GM18951 (cell line): ENCODE data around the gene GLCE.

Experiments
- POLR2A ChIP-seq: IDR thresholded peaks from 4 replicates; pipeline ENCODE4 v1.6.1; 2011; ENCODE audit warnings: mild to moderate bottlenecking; ENCODE audit not compliant: insufficient read length, insufficient read depth; ENCODE audit errors: extremely low read depth
- in situ Hi-C: fragments of 300-500 bp; cut with MboI; formaldehyde crosslinking; loops from one replicate; pipeline ENCODE4 v1.12.0; 2022; ENCODE audit warnings: low sequenced_read_pairs, mixed read lengths, inconsistent platforms; ENCODE audit not compliant: unreplicated experiment

GLCE gene

DNA sequence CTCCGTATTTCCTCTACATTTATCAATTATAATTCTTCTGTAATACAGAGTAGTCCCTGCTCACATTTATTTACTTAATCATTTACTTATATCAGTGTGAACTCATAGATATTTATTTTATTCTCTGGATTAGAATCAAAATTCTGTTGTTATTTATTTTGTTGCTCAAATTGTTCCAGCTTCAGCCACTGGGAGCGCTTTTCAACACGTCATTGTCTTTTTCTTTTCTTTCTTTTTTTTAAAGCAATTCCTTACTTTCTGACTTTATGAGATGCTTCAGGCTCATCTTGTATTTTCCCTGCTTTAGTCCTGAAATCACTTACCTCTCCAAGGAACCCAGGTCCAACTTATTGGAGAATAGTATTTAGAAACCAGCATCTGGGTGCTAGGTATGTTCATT lies 53.4 kb downstream of the GLCE start:
- in situ Hi-C loops, result no loop called here
- TF ChIP-seq POLR2A, result no peak

- TF ChIP-seq POLR2A, result no peak
- in situ Hi-C loops, result no loop called here
These were observed 55.0 kb downstream of the GLCE start for GRCh38 chr15:69215314-69216035.

GRCh38 chr15:69217381-69217780 lies 56.9 kb downstream of the GLCE start:
- in situ Hi-C loops, result no loop called here
- TF ChIP-seq POLR2A, result no peak

GRCh38 chr15:69219690-69220089 lies 59.3 kb downstream of the GLCE start:
- TF ChIP-seq POLR2A, result no peak
- in situ Hi-C loops, result no loop called here

DNA sequence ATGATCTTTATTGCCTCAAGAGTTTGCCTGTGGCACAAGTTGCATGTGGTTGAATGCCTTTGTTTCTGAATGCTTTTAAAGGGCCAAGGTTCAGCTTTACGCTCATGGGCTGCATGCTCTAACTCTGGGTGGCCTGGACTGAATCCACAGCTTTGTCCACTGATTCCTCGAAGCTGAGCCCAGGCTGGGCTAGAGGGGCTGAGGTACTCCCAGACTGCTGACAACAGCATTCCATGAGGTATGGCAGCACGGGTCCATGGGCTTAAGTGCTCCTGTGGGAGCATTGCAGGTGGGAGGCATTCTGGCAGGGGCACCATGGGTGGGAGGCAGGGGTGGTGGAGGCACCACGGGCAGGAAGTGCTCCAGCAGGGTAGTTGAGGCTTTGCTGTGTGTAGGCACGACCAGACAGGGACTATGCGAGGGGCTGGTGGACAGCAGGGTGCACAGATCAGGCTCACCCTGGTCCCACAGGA lies 61.6 kb downstream of the GLCE start:
- in situ Hi-C loops, result no loop called here
- TF ChIP-seq POLR2A, result no peak

DNA sequence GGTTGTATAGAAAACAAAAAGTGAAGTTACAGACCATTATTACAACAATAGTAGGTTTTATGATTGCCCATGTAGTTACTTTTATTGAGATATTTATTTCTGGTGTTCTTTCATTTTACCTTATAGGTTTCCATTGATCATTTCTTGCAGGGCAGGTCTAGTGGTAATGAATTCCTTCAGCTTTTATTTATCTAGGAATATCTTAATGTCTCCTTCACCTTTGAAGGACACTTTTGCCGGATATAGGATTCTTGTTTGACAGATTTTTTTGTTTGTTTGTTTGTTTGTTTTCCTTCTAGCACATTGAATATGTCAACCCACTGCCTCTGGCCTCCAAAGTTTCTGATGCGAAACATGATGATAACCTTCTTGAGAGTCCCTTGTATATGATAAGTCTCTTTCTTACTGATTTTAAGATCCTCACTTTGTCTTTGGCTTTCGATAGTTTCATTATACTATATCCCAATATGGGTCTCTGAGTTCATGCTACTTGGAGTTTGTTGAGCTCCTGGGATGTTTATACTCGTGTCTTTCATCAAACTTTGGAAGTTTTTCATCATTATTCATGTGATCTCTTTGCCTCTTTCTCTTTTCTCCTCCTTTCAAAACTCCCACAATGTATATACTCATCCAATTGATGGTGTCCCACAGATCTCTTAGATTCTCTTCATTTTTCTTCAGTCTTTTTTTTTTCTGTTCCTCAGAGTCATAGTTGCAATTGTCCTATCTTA lies 62.8 kb downstream of the GLCE start:
- in situ Hi-C loops, result no loop called here
- no peak for TF ChIP-seq POLR2A

DNA sequence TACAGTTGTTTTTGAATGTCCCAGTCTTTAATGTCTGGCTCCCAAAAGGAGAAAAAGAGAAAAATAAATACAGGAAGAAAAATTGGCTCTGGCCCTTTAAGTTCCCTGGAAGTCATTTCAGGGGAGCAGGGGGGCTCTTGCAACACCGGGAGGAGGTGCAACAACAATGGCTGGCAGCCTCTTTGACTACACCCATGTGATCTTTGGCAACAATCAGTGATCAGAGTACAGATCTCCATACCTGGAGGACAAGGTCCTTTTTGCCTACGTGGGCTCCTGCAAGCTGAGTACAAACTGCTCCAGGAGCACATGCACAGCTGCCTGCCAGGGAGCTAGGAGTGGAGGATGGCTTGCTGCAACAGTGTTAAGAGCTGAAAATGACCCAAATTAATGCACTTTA lies 63.9 kb downstream of the GLCE start:
- no peak for TF ChIP-seq POLR2A
- in situ Hi-C loops, result no loop called here

GRCh38 chr15:69225355-69226022 lies 65.1 kb downstream of the GLCE start:
- TF ChIP-seq POLR2A, result no peak
- in situ Hi-C loops, result no loop called here

DNA sequence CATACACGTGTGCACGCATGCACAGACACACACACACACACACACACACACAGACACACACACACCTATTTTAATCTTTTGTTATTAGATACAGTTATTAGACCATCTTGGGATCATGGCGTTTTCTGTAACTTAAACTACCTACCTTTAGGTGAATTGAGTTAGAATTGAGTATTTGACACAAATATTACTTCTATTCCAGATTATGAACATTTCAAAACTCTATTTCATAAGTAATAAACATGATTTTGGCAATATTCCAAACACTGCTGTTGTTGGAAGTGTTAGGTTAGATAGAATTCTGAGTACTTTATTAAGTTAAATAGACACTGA lies 65.6 kb downstream of the GLCE start:
- no peak for TF ChIP-seq POLR2A
- in situ Hi-C loops, result no loop called here

DNA sequence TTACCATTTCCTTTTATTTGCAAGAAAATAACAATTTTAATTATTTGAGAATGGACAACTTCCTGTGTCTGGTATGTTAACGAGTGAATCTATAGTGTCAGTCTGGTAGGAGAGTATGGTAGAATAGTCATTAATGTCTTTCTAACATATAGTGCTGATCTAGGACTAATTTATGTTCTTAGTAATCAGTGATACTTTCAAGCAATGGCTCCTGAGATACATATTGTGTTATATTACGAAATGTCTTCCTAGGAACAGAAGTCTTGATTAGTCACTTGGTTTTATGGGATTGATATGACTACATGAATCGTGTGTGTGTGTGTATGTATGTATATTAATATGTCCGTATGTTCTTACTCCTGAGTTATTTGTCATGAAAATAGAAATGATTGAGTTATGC lies 71.7 kb downstream of the GLCE start:
- no peak for TF ChIP-seq POLR2A
- in situ Hi-C loops, result no loop called here

GRCh38 chr15:69232765-69233164 lies 72.3 kb downstream of the GLCE start:
- in situ Hi-C loops, result no loop called here
- no peak for TF ChIP-seq POLR2A

GRCh38 chr15:69234676-69235075 lies 74.2 kb downstream of the GLCE start:
- in situ Hi-C loops, result no loop called here
- TF ChIP-seq POLR2A, result no peak

GRCh38 chr15:69236505-69236904 lies 76.1 kb downstream of the GLCE start:
- TF ChIP-seq POLR2A, result no peak
- in situ Hi-C loops, result no loop called here

DNA sequence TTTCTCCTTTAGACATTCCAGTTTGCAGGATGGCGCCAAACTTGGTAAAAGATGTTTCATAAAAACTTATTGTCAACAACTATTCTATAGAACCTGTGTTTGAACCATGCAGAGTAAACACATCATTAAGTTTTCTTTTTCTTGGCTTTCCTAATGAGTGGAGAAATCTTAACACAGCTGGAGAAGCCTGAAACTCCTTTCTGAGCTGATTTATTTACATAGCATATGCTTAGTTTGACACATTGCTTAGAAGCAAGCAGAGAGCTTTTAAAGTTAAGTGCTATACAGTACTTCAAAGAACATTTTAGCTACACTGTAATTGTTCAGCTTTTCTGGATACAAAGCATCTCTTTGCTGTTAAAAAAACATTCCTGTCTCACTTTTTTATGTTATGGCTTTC lies 77.3 kb downstream of the GLCE start:
- no peak for TF ChIP-seq POLR2A
- in situ Hi-C loops, result no loop called here

- TF ChIP-seq POLR2A, result no peak
- in situ Hi-C loops, result no loop called here
These were observed 84.4 kb downstream of the GLCE start for GRCh38 chr15:69244798-69245197.
